NCI-H345 treated with DMSO at 0.1 percent for 48 hours (cell line): Measurements from ENCODE around the gene KRTAP29-1.
"Not testable (repeated sequence)": the region's sequence is repeated elsewhere in the genome, so short reads cannot be mapped to it uniquely, and the experiment has no call there.

Source experiments
- DNase-seq: peaks from one replicate; lab custom pipeline; 2025; ENCODE audit not compliant: unreplicated experiment; lab: John Stamatoyannopoulos, UW

KRTAP29-1 gene, protein sequence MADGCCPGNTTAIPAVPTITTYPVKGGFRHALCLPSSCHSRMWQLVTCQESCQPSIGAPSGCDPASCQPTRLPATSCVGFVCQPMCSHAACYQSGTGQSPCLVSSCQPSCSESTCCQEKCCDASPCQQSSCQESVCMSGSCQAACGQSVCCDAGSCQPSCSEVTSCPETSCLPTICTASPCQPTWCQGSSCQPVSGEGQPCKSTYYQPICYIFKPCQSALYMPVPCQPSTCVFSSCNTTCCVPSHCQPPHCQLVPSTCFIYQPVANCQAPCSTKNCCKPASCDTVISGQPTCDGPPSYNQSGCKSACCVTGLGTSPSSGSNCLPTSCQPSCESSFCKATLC

DNA sequence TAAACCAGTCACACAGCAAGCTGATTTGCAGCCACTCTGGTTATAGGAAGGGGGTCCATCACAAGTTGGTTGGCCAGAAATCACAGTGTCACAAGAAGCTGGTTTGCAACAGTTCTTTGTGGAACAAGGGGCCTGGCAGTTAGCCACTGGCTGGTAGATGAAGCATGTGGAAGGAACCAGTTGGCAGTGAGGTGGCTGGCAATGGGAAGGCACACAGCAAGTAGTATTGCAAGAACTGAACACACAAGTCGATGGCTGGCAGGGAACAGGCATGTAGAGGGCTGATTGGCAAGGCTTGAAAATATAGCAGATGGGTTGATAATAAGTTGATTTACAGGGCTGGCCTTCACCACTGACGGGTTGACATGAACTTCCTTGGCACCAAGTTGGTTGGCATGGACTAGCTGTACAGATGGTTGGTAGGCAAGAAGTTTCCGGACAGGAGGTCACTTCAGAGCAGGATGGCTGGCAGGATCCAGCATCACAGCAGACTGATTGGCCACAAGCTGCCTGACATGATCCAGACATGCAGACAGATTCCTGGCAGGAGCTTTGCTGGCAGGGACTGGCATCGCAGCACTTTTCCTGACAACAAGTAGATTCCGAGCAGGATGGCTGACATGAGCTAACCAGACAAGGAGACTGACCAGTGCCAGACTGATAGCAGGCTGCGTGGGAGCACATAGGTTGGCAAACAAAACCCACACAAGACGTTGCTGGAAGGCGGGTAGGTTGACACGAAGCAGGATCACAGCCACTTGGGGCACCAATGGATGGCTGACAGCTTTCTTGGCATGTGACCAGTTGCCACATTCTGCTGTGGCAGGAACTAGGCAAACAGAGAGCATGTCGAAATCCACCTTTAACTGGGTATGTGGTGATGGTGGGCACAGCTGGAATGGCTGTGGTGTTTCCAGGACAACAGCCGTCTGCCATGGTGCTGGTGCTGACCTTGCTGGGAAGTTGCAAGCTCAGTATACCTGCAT, at the start of gene KRTAP29-1:
Gene KRTAP29-1, minus strand, starts transcription at position 936 of the 986 bp plus-strand sequence. Its CDS starts 0 bp downstream, at position 936.
- DNase-seq: no peak

DNA sequence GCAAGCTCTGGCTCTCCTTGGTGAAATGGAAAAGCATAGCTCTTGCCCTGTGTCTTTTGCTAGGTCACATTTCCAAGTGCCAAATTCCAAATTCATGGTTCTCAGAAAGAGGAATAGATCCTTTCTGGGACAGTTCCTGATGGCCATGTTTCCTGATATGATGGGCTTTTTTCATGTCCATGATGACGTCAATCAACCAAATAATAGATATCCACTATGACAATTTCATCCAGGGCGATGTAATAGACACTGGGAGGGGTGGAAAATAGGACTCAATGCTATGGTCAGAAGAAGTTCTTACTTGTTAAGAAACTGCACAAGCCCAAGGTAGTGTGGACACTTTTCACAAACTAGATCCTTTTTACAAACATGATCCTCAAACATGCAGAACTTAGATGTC, 48.5 kb upstream of the KRTAP29-1 start:
- DNase-seq: no peak

DNA sequence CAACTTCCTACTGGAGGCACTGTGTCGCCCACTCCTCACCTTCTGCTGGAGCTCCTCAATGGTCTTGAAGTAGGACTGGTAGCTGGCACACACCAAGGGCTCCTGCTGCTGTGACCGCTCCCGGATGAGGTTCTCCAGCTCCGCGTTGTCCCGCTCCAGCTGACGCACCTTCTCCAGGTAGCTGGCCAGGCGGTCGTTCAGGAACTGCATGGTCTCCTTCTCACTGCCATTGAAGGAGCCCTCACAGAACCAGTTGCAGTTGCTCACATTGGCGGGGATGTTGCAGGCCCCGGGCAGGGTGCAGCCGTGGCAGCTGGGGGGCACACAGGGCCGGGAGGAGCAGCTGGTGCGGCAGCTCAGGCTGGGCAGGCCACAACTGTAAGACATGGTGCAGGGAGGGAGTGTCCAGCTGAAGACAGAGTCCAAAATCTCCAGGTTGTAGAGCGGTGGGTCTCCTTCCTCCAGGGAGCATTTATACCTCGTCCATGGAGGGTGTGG, 47.8 kb upstream of the KRTAP29-1 start, which contains the start of gene KRT33A:
Gene KRT33A, minus strand, starts transcription at position 448 of the 498 bp plus-strand sequence. Its CDS starts 61 bp downstream, at position 387.
- DNase-seq: not testable (repeated sequence)

DNA sequence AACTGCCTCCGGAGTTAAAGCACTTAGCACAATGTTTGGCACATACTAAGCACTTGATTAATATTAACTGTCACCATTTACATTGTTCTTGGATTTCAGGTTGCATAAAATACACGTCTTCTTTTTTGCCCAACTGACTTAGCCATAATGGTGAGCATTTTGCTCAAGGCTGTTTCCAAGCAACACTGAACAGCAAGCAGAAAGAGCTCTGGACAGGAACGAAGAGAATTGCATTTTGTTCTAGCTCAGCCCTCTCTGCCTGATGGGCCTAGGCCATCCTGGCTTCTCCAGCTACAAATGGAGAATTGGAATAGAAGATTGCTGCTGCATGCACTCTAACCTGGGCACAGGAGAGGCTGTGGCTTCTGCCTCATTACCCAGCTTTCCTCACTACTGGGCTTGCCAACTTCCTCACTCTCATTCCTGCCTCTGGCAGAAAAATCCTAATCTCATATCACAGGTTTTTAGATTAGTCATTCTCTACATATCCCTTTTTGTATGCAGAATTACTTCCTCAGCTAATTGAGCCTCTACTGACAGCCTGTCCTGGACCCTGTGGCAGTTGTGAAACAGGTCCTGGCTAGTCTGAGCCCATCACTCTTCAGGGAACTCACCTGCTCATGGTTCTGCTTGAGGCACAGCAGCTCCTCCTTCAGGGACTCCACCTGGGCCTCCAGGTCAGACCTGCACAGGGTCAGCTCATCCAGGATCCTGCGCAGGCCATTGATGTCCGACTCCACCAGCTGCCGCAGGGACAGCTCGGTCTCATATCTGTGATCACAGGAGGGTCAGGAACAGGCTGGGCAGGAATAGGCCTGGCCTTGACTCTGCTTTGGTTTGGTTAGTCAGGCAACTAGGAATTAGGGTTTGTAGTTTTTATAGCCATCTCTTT, 45.5 kb upstream of the KRTAP29-1 start:
- DNase-seq: no peak

DNA sequence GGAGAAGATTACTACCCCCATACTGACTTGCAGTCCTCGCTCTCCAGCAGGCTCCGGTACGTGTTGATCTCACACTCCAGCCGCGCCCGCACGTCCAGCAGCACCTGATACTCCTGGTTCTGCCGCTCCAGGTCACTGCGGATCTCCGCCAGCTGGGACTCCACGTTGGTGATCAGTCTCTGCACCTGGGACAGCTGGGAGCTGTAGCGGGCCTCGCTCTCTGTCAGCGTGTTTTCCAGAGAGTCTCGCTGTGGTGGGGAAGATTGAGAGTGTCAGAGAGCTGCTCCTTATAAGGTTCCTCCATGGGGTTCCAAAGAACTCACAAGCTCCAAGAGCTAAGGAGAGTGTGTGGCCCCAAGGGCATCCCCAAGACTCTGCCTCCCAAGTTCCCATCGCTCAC, 43.8 kb upstream of the KRTAP29-1 start:
- DNase-seq: not testable (repeated sequence)

DNA sequence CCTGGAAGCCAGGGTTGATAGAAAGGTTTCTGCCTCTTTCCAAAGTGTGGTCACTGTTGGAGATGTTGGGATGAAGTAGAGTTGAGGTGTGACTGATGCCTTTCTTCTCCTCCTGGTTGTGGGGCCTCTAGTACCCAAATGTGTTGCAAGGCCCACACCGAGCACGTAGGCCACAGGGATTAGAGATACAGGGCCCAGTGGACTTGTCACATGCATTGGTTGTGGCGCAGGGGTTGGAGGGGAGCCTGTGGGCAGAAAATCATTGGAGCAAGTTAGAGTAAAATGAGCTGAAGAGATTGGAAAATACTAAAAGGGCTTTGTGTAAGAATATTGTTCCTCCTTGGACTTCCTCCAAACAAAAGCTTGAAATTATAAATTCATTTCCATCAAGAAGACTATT, 43.3 kb upstream of the KRTAP29-1 start:
- no peak for DNase-seq

DNA sequence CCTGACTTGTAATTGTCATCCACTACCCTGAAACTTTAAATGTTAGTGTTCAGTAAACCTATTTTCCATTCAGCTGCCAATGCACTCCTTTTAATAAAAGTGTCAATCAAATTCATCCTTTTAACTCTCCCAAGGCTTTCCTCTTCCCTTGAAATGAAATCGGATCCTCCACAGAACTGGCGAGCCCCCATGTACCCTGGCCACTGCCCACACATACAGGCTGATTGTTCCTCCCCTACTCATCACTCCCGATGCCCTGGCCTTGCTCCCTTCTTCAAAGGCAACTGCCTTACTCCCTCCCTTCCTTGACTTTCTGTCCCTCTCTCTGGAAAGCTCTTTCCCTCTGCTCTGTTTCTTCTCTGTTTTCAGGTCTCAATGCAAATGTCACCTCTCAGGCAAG, 40.4 kb upstream of the KRTAP29-1 start:
- no peak for DNase-seq

DNA sequence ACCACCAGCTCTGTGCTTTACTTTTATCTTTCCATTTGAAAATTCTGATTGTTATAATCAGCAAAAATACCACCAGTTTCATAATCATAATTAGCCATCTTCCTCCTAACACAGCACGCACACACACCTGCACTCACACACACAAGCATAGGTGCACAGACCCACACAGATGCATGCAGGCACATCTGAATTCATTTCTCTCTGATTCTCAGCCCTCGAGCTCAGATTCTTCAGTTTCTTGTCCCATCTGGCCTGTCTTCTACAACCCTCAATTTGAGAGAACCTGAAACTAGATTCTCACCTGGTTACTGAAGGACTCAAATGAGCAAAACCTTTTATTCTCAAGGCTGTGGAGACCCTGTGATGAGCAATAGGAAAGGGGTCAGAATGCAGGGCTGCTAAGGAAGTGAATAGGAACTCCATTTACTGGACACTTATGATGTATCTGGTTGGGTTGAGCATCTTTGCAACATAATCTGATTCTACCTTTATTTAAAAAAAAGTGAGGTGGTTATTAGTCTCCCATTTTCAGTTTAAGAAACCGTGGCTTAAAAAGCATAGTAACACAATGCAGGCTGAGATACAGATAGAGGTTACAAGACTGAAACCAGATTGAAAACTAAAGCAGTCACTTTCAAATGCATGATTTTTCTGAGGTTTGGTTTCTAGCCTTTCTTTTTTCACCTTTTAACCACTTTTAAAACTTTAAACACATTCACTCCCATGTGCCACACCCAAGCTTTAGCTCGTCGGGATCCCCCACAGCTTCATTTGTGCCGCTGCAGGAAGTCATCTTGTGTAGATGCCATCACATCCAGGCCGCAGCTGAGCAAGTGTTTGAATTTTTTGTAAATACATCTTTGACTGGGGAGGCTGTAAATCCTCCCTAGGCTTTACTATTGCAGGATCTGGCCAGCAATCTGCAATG, 38.5 kb upstream of the KRTAP29-1 start:
- no peak for DNase-seq

DNA sequence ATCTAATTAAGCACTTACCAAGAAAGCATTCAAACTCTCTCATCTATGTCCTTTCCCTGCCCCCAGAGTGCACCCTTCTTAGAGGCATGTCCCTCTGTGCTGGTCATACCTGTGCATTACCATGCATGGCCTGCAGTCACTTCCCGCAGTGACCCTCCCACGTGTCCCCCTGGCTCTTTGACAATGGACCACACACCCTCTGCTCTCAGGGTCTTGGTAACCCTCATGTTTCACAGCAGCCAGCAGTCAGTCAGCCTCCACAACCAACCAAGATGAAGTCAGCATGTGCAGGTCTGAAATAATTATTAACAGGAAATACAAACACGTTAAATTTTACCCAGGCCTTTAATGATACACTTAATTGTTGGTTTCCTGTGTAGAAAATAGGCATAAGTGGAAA, 37.8 kb upstream of the KRTAP29-1 start:
- no peak for DNase-seq

DNA sequence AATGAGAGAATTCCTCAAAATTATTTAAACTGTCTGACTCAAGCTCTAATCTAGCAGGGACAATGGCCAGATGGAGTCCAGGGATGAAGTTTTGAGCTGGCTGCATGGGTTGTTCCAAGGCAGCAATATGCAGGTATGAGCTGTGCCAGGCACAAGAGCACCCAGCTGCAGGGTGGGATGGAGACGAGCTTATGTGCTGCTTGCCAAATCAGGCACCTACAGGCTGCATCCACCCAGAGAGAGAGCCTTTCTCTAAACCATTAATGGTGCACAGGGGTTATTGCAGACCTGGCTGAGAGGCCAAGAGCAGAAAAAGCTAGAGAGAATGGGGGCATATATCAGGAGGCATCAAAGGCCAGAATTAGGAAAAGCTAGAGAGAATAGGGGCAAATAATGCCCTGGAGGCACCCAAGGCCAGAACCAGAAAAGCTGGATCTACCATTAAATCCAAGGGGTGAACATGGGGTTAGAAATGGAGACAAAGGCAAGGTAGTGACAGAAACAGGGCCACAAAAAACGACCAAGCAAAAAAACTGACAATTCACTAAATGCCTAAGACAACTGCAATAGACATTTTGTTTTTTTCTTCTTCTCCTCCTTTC, 37.0 kb upstream of the KRTAP29-1 start:
- DNase-seq: no peak

DNA sequence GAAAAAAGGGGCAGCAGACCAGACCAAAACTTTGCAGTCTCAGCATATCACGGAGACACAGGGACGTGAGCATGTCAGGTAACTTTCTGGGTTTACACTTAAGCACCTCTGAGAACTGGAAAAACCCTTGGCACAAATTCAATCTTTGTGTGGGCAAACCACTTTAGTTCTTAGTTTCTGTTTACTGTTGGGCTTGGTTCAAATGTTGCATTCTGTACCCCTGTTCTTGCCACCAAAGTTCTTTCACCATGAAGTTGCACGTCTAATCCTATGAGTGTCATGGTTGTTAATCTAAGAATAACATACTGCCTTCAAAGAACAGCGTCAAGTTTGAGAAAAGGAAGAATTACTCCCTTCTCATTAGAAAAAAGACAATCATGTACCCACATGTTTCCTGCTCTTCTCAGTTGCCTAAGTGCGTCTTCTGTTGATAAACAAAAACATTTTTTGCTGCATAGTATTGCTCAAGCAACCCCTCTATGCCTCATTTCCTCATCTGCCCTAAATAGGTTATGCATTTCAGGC, 36.4 kb upstream of the KRTAP29-1 start:
- DNase-seq: no peak

DNA sequence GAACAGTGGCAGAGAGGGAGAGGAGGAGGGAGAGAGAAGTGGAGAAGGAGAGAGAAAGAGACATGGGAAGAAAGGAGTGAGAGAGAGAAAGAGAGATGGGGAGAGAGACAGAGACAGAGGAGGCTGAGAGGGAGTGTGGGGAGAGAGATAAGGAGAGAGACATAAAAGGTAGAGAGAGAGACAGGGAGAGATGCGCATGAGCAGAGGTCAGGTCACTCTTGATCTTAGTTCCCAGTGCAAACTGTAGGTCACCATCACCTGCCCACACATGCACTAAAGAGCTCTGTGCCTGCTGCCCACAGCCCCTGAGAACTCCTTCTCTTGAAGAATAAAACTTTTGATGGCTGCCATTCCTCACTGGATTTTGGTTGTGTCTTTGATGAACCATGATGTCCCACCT, 33.1 kb upstream of the KRTAP29-1 start:
- no peak for DNase-seq

DNA sequence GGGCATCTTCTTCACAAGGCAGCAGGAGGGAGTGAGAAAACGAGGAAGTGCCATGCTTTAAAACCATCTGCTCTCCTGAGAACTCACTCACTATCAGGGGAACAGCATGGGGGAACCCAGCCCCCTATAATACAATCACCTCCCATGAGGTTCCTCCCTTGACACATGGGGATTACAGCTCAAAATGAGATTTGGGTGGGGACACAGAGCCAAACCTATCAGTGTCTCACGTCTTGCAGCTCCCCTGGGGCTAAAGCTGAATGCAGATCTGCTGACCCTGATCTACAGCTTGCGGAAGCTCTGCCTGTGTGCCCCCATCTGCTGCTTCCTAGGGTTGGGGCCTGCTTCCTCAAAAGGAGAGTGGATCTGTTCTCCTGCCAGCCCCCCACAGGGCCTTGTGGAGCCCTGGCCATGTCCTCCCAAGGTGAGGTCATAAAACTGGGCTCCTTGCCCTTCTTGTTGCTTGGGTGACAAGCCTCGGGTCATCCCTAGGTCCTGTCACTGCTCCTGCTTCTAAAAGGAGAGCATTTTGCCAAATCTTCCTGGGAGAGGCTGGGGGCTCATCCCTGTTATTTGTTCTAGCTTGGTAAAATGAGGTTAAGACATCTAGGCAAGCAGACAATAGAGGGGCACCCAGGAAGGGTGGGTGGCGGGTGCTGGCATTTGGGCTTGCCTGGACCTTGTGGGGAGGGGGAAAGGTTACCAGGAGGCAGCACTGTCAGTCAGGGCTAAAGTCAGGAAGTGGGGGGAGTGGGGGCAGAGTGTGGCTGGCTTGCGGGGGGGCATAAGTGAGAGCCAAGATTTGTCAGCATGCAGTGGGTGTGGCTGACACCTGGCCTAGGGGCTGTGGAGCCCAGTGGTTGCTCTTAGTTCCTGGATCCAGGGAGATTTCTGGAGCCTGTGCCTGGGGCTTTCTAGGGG, 32.0 kb upstream of the KRTAP29-1 start:
- no peak for DNase-seq

DNA sequence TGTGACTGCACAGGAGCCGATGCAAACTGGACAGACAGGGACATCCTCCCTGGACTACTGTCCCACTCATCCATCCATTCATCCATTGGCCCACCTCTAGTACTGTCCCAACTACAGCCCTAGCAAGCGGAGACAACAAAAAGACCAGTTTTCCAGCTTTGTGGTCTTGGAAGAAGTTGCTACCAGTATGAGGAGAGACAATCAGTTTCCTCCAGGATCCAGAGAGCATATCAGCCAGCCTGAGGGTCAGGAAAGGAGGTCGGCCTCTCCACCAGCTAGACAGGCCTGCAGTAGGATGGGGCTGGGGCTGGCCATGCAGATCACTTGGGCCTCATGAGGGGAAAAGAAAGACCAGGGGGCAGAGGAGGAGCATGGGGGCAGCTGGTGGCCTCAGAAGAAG, 31.2 kb upstream of the KRTAP29-1 start:
- no peak for DNase-seq

DNA sequence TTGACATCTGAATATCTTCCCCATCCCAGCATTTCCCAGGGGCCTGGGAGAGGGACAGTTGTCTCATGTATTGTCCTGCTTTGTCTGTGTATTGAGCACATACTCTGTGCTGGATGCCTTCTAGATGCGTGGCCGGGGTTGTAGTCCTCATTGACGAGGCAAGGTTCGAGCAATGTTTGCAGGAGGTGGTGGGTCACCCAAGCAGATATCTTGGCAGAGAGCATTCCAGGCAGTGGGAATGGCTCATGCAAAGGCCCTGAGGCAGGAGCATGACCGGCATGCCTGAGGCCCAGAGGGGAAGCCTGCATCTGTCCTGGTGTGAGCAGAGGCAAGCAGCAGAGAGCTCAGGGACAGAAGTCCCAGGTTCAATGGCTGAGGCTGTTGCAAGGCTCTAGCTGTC, 30.4 kb upstream of the KRTAP29-1 start:
- no peak for DNase-seq

DNA sequence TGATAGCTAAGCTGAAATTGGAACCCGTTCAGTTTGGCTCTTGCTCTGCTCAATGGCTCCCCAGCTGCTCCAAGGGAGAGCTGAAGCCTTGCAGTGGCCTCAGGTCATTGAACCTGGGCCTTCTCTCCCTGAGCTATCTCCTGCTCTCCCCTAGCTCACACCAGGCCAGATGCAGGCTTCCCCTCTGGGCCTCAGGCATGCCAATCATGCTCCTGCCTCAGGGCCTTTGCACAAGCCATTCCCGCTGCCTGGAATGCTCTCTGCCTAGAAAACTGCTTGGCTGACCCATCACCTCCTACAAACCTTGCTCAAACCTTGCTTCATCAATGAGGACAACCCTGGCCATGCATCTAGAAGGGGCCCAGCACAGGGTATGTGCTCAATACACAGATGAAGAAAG, 29.6 kb upstream of the KRTAP29-1 start:
- no peak for DNase-seq

DNA sequence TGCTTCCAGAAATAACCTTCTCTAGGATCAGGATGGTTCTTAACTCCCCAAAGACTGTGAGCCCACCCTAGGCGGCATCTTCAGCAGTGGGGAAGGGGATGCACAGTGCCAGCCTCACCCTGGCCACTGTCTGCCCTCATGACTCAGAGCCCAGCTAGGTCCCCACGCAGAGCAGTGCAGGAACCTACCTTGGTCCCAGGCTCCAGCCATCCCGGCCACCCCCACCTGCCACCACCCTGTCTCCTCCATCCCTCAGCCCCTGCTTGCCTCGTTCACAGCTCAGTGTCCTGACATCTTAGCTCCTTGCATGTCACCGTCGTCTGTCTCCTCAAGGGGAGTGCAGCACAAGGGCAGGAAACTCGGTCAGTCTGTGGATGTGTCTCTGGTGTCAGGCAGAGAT, 29.0 kb upstream of the KRTAP29-1 start:
- DNase-seq: no peak
